Ovary (tissue), 3 donors: ENCODE measurements around the gene NEK1.

Source experiments
- CTCF ChIP-seq, 3 donors: fragments of 450-650 bp in 2 of 3; fragments of 200-600 bp in 1 of 3; IDR thresholded peaks; one replicate each; pipeline versions ENCODE4 v1.5.1 to v1.8.0; 2016 to 2022; ENCODE audit warnings: antibody characterized with exemption in 3 of 3, mild to moderate bottlenecking in 1 of 3
- EP300 ChIP-seq: sonication (generic); formaldehyde crosslinking; IDR thresholded peaks from one replicate; pipeline ENCODE4 v1.6.1; 2017; ENCODE audit warnings: antibody characterized with exemption
- donor health status: DM: no; HTN: no; CAD: no.

GRCh38 chr4:169416461-169416860, 195.9 kb downstream of the NEK1 start:
- no peak for TF ChIP-seq CTCF (IDR thresholded peaks at IDR 0.05)
- TF ChIP-seq EP300, result no peak
